Peyer's patch (tissue), 4 donors: ENCODE results near the gene BCAS3. TPM values are rescaled to one million over a fixed set of nuclear protein-coding genes. Genes with fewer than 3 reads are reported as not detected.

Source experiments
- DNase-seq, 3 donors: peaks; one replicate each; pipeline ENCODE4 v3.0.0-alpha.2; 2017 to 2019
- H3K27ac ChIP-seq, 4 donors: fragments of 200-600 bp; sonication (generic); one replicate each; pipeline ENCODE4 v1.5.1; 2016 to 2019
- H3K27me3 ChIP-seq, 2 donors: fragments of 200-600 bp; sonication (generic); one replicate each; pipeline ENCODE4 v1.5.1; 2019
- H3K36me3 ChIP-seq, 3 donors: fragments of 200-600 bp; sonication (generic); one replicate each; pipeline ENCODE4 v1.5.1; 2016 to 2019
- H3K4me1 ChIP-seq, 4 donors: fragments of 200-600 bp; sonication (generic); one replicate each; pipeline ENCODE4 v1.5.1; 2016 to 2019
- H3K4me3 ChIP-seq, 4 donors: fragments of 200-600 bp; sonication (generic); 1 replicate in 3 of 4; 2 replicates in 1 of 4; pipeline ENCODE4 v1.5.1; 2016 to 2019; ENCODE audit warnings: mild to moderate bottlenecking in 1 of 4
- H3K9me3 ChIP-seq, 4 donors: fragments of 200-600 bp; sonication (generic); one replicate each; pipeline ENCODE4 v1.5.1; 2016 to 2019; ENCODE audit warnings: mild to moderate bottlenecking in 1 of 4
- POLR2A ChIP-seq, 2 donors: fragments of 450-650 bp; IDR thresholded peaks; one replicate each; pipeline ENCODE4 v1.5.1; 2017; ENCODE audit warnings: antibody characterized with exemption in 2 of 2, mild to moderate bottlenecking in 2 of 2, moderate library complexity in 2 of 2
- total RNA-seq, 4 donors: library from RNA; depleted of rRNA; stranded (reverse); fragments of >200 nt; gene quantifications; one replicate each; pipeline ENCODE4 v1.1.0, GENCODE V29; 2016
- TF ChIP-seq, protein P1 (sequence below), 6 experiments: fragments of 450-650 bp in 4 of 6; fragments of 200-600 bp in 2 of 6; sonication (generic) in 1 of 6; IDR thresholded peaks; one replicate each; pipeline ENCODE4 v1.5.1; 2017 to 2019; ENCODE audit warnings: antibody characterized with exemption in 6 of 6, mild to moderate bottlenecking in 3 of 6, moderate library complexity in 1 of 6

The BCAS3 gene
- total RNA-seq, 4 donors from 2014 or later, result 25.7 to 109 (median 57.1) TPM

GRCh38 chr17:61366076-61366714, 688.5 kb downstream of the BCAS3 start:
- Histone ChIP-seq H3K27ac (no peak overlapping the region), H3K4me1 (no peaks in the 10 kb centered on the region), H3K4me3 (no peak overlapping the region), H3K36me3 (no peaks in the 10 kb centered on the region), H3K27me3 (no peaks in the 10 kb centered on the region), H3K9me3 (no peaks in the 10 kb centered on the region)
- no peak for DNase-seq
- no peak for TF ChIP-seq POLR2A (IDR thresholded peaks at IDR 0.05)

- TF ChIP-seq POLR2A (IDR thresholded peaks at IDR 0.05), result no peak
- TF ChIP-seq, protein P1, sequence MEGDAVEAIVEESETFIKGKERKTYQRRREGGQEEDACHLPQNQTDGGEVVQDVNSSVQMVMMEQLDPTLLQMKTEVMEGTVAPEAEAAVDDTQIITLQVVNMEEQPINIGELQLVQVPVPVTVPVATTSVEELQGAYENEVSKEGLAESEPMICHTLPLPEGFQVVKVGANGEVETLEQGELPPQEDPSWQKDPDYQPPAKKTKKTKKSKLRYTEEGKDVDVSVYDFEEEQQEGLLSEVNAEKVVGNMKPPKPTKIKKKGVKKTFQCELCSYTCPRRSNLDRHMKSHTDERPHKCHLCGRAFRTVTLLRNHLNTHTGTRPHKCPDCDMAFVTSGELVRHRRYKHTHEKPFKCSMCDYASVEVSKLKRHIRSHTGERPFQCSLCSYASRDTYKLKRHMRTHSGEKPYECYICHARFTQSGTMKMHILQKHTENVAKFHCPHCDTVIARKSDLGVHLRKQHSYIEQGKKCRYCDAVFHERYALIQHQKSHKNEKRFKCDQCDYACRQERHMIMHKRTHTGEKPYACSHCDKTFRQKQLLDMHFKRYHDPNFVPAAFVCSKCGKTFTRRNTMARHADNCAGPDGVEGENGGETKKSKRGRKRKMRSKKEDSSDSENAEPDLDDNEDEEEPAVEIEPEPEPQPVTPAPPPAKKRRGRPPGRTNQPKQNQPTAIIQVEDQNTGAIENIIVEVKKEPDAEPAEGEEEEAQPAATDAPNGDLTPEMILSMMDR (IDR thresholded peaks at IDR 0.05), result no peak
- H3K4me3 ChIP-seq, result no peak overlapping the region
- H3K4me1 ChIP-seq, result no peaks in the 10 kb centered on the region
- no peak for DNase-seq
- no peaks in the 10 kb centered on the region for H3K36me3 ChIP-seq
- H3K27me3 ChIP-seq, result no peaks in the 10 kb centered on the region
- H3K9me3 ChIP-seq, result no peaks in the 10 kb centered on the region
- H3K27ac ChIP-seq, result no peak overlapping the region
Measured at GRCh38 chr17:61366715-61367413, 689.2 kb downstream of the BCAS3 start.

DNA sequence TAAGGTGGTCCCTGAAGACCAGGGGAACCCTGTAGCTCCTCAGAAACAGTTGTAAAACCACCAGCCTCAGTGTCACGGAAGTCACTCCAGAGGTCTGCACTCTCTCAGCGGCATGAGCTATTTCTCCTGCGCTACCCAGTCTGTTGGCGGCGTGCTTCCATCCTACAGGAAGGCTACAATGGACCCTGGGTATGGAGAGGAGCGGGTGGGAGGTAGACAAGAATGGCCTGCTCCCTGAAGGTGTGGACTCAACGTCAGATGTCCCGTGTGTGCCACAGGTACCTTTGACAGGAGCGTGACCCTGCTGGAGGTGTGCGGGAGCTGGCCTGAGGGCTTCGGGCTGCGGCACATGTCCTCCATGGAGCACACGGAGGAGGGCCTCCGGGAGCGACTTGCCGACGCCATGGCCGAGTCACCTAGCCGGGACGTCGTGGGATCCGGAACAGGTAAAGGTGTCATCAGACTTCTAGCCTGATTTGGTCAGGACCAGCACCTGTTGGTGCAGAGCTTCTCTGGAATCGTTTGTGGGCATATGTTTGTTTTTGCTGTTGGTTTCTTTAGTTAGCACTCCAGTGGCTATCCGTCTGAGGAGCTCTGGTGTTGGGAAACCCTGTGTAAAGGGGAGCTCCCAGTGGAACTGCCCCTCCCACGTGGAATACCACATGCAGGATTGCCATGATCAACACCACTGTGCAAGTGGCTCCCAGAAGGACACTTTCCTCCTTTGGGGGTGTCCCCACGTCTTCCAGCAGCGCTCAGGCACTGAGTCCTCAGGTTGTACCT, 690.6 kb downstream of the BCAS3 start:
- no peak for DNase-seq
- Histone ChIP-seq H3K36me3 (no peaks in the 10 kb centered on the region), H3K27ac (no peak overlapping the region), H3K4me1 (no peaks in the 10 kb centered on the region), H3K9me3 (no peaks in the 10 kb centered on the region), H3K27me3 (no peaks in the 10 kb centered on the region), H3K4me3 (no peak overlapping the region)
- no peak for TF ChIP-seq POLR2A (IDR thresholded peaks at IDR 0.05)
- TF ChIP-seq, protein P1 (IDR thresholded peaks at IDR 0.05), result no peak

DNA sequence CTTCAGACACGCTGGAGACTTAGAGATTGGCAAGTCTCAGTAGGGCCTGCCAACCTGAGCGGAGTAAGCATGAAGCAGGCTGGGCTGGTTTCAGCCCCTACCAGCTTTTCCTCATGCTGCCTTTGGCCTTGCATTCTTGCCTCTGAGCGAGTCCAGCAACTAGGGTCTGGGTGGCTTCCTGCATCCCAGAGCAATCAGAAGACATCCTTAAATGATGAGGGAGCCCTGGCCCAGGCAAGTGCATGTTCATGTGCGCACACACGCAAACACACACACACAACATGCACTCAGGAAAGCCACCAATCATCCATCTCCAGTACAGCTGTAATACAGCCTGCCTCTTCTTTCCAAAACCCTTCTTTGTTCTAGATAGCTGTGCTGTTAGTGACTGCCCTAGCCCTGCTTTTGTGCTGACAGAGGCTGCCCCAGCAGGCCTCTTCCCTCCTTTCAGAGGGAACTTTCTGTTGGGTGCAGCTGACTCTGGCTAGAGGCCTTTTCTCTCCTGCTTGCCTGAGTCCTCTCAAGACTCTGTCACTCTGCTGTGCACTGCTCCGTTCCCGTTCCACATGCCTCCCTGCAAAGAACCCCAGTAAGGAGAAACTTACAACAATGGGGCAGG, 691.3 kb downstream of the BCAS3 start:
- TF ChIP-seq, protein P1 (IDR thresholded peaks at IDR 0.05), result no peak
- Histone ChIP-seq H3K4me1 (no peaks in the 10 kb centered on the region), H3K9me3 (no peaks in the 10 kb centered on the region), H3K27ac (no peak overlapping the region), H3K27me3 (no peaks in the 10 kb centered on the region), H3K4me3 (no peak overlapping the region), H3K36me3 (no peaks in the 10 kb centered on the region)
- DNase-seq, result no peak

DNA sequence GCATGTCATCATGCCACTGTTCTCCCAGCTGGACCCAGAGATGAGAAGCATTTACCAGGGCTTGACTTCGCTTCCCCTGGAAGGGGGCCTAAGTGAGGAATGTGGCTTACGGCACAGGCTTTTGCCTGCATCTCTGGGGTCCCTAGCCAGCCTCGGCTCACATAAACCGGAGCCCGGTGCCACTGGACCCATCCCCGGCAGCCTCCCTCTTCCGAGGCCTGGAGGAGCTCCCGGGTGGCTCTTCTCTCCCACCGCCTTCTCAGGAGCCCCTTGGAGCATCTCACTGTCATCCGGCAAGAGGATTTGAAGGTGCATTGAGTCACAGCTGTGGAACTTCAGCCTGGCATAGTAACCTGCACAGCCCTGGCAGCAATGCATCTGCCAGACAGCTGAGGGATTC, 692.1 kb downstream of the BCAS3 start:
- Histone ChIP-seq H3K27me3 (no peaks in the 10 kb centered on the region), H3K4me1 (no peaks in the 10 kb centered on the region), H3K27ac (no peak overlapping the region), H3K9me3 (no peaks in the 10 kb centered on the region), H3K36me3 (no peaks in the 10 kb centered on the region), H3K4me3 (no peak overlapping the region)
- DNase-seq, result no peak
- TF ChIP-seq, protein P1 (IDR thresholded peaks at IDR 0.05), result no peak
- TF ChIP-seq POLR2A (IDR thresholded peaks at IDR 0.05), result no peak
